PC-9 (cell line): ENCODE results near the gene SUPT3H. TPM values are rescaled to one million over a fixed set of nuclear protein-coding genes. Genes with fewer than 3 reads are reported as not detected.

Experiments
- BruUV-seq: library from RNA; stranded (reverse); fragments of 400-500 nt; replicated peaks from 2 replicates; lab custom pipeline; 2021; lab: Mats Ljungman, UMichigan
- CTCF ChIA-PET: fragments of 300-600 bp; sonication (Branson Sonifier 250); formaldehyde crosslinking; loops from one replicate; lab custom pipeline; 2022; ENCODE audit warnings: antibody characterized with exemption; lab: Charles Lee
- POLR2A ChIA-PET: fragments of 300-600 bp; sonication (Branson Sonifier 250); formaldehyde crosslinking; loops from one replicate; lab custom pipeline; 2022; ENCODE audit warnings: antibody characterized with exemption; ENCODE audit not compliant: unreplicated experiment; lab: Charles Lee
- DNase-seq, 2 experiments: peaks; one replicate each; pipeline versions ENCODE4 v3.0.0 to v3.0.0-alpha.2; 2015 to 2022; ENCODE audit warnings: mixed read lengths in 1 of 2
- H2AFZ ChIP-seq: fragments of 200-600 bp; sonication (generic); 2 replicates; pipeline ENCODE4 v1.8.1; 2017; ENCODE audit warnings: antibody characterized with exemption
- H3F3A ChIP-seq: fragments of 200-600 bp; sonication (generic); 2 replicates; pipeline ENCODE4 v1.8.1; 2017; ENCODE audit warnings: antibody characterized with exemption, mild to moderate bottlenecking, low read depth; ENCODE audit not compliant: insufficient read depth
- H3K27ac ChIP-seq: fragments of 200-600 bp; sonication (generic); 2 replicates; pipeline ENCODE4 v1.6.1; 2016; ENCODE audit warnings: mixed run types
- H3K27me3 ChIP-seq: fragments of 200-600 bp; sonication (generic); 2 replicates; pipeline ENCODE4 v1.6.1; 2016; ENCODE audit warnings: low read depth, mixed run types; ENCODE audit not compliant: insufficient read depth
- H3K36me3 ChIP-seq: fragments of 200-600 bp; sonication (generic); 2 replicates; pipeline ENCODE4 v1.6.1; 2016; ENCODE audit warnings: low read depth, mixed run types
- H3K4me1 ChIP-seq: fragments of 200-600 bp; sonication (generic); replicated peaks from 2 replicates; pipeline ENCODE4 v1.6.1; 2016; ENCODE audit warnings: mixed run types; ENCODE audit not compliant: insufficient read depth
- H3K4me2 ChIP-seq: fragments of 200-600 bp; sonication (generic); 2 replicates; pipeline ENCODE4 v1.6.1; 2017; ENCODE audit warnings: mixed run types
- H3K4me3 ChIP-seq: fragments of 200-600 bp; sonication (generic); 2 replicates; pipeline ENCODE4 v1.6.1; 2016; ENCODE audit warnings: mixed run types
- H3K79me2 ChIP-seq: fragments of 200-600 bp; sonication (generic); 2 replicates; pipeline ENCODE4 v1.6.1; 2017; ENCODE audit warnings: low read depth, mixed run types
- H3K9me2 ChIP-seq: fragments of 200-600 bp; sonication (generic); 2 replicates; pipeline ENCODE4 v1.8.1; 2017; ENCODE audit warnings: mild to moderate bottlenecking; ENCODE audit not compliant: insufficient read depth
- H3K9me3 ChIP-seq: fragments of 200-600 bp; sonication (generic); 2 replicates; pipeline ENCODE4 v1.8.1; 2016; ENCODE audit warnings: low read depth; ENCODE audit not compliant: insufficient read depth
- H4K20me1 ChIP-seq: fragments of 200-600 bp; sonication (generic); 2 replicates; pipeline ENCODE4 v1.8.1; 2017; ENCODE audit not compliant: insufficient read depth
- EZH2 ChIP-seq: fragments of 200-600 bp; sonication (generic); IDR thresholded peaks from 2 replicates; pipeline ENCODE4 v1.8.0; 2017; ENCODE audit warnings: antibody characterized with exemption, low read depth
- intact Hi-C: fragments of 100-400 bp; cut with micrococcal nuclease; formaldehyde crosslinking; loops from one replicate; pipeline ENCODE4 v1.10.0; 2022; ENCODE audit not compliant: unreplicated experiment
- total RNA-seq: library from RNA; stranded (reverse); gene quantifications from 2 replicates; pipeline ENCODE4 v1.2.3, GENCODE V29; 2021
- TF ChIP-seq, protein P1 (sequence below): fragments of 200-600 bp; sonication (generic); conservative IDR thresholded peaks from 2 replicates; pipeline ENCODE4 v1.6.1; 2017; ENCODE audit warnings: mixed run types, antibody characterized with exemption, mild to moderate bottlenecking, moderate library complexity

Gene SUPT3H
- total RNA-seq, 1 experiment from 2014 or later, result 9.2 TPM

DNA sequence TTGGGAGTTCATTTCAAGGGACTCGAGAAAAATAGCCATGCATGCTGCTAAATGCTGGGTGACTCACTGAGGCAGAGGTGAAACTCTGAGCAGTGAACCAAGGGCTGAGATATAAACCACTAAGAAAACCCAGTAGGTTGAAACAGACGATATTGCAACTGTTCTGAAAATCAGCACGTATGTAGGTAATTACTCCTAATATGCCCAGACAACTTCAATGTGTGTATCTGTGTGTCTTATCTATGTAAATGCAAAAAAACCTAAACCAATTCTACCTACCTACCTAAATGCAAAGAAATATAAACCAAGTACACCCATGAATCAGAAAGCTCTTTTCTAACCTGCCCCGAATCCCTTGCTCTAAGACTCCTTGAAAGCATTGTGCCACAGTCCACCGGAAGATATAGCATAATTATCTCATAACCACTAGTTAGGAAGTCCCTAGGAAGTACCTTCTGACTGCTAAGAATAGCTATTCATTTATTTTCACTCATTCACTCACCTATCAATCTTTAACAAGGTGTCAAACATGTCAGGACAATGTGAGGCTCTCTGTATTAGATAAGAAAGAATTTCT is 508.3 kb downstream of the SUPT3H start:
- no peaks in the 10 kb centered on the region for H3K79me2 ChIP-seq
- TF ChIP-seq EZH2, result no peak
- TF ChIP-seq, protein P1, sequence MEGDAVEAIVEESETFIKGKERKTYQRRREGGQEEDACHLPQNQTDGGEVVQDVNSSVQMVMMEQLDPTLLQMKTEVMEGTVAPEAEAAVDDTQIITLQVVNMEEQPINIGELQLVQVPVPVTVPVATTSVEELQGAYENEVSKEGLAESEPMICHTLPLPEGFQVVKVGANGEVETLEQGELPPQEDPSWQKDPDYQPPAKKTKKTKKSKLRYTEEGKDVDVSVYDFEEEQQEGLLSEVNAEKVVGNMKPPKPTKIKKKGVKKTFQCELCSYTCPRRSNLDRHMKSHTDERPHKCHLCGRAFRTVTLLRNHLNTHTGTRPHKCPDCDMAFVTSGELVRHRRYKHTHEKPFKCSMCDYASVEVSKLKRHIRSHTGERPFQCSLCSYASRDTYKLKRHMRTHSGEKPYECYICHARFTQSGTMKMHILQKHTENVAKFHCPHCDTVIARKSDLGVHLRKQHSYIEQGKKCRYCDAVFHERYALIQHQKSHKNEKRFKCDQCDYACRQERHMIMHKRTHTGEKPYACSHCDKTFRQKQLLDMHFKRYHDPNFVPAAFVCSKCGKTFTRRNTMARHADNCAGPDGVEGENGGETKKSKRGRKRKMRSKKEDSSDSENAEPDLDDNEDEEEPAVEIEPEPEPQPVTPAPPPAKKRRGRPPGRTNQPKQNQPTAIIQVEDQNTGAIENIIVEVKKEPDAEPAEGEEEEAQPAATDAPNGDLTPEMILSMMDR, result no peak
- POLR2A ChIA-PET, result no interaction called here
- no peaks in the 10 kb centered on the region for H3F3A ChIP-seq
- no peak overlapping the region for H3K4me2 ChIP-seq
- peaks cover 14% of the 10 kb centered on the region; the same call in 1 of the 2 replicates for H3K9me3 ChIP-seq
- H3K4me3 ChIP-seq, result no peak overlapping the region
- DNase-seq, result no peak
- no peak overlapping the region for H2AFZ ChIP-seq
- no peaks in the 10 kb centered on the region for H4K20me1 ChIP-seq
- CTCF ChIA-PET, result no interaction called here
- H3K9me2 ChIP-seq, result no peaks in the 10 kb centered on the region
- intact Hi-C loops, result no loop called here
- no peaks in the 10 kb centered on the region for H3K36me3 ChIP-seq
- no peaks in the 10 kb centered on the region for H3K4me1 ChIP-seq
- H3K27me3 ChIP-seq, result no peaks in the 10 kb centered on the region
- no TSS peak for BruUV-seq
- H3K27ac ChIP-seq, result no peak overlapping the region

DNA sequence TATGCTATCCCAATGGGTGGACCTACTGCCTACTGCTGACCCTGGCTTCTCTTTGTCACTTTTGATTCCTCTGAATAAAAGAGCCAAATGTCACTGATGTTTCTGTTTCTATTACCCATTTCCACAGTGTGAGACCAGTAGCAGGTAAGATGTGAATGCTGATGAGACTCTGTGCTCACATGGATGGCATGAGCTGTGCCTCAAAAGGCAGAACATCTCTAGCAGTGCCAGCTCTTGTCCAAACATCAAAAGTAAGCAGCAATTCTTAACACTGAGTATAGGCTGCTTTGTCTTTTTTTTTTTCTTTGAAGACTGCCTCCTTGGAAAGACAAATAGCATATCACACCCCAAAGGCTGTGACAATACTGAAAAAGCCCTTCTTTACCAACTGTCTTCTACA is 508.8 kb downstream of the SUPT3H start:
- H3K4me1 ChIP-seq, result no peaks in the 10 kb centered on the region
- H3K4me2 ChIP-seq, result no peak overlapping the region
- H3K9me2 ChIP-seq, result no peaks in the 10 kb centered on the region
- intact Hi-C loops, result no loop called here
- H3K4me3 ChIP-seq, result no peak overlapping the region
- no peak overlapping the region for H3K27ac ChIP-seq
- POLR2A ChIA-PET, result no interaction called here
- H3F3A ChIP-seq, result no peaks in the 10 kb centered on the region
- no peaks in the 10 kb centered on the region for H3K27me3 ChIP-seq
- H2AFZ ChIP-seq, result no peak overlapping the region
- H3K36me3 ChIP-seq, result no peaks in the 10 kb centered on the region
- H3K79me2 ChIP-seq, result no peaks in the 10 kb centered on the region
- no peaks in the 10 kb centered on the region for H4K20me1 ChIP-seq
- no peak for DNase-seq
- CTCF ChIA-PET, result no interaction called here
- BruUV-seq, result no TSS peak
- peaks cover 14% of the 10 kb centered on the region; the same call in 1 of the 2 replicates for H3K9me3 ChIP-seq
- TF ChIP-seq, protein P1, result no peak
- TF ChIP-seq EZH2, result no peak

DNA sequence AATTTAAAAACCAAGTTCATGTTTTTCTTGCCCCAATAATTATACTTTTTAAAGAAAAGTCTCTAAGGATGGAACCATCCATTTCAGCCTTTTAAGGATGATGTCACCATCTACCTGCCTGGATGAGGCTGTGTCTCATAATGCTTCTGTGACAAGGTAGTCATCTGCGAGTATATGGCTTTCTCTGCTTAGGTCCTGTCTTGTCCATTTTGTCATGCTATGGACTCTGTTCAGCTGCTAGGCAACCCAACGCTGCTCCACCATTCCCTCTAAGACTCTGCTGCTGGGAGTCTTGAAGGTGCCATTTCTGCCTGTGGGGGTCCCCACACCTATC is 509.4 kb downstream of the SUPT3H start:
- H4K20me1 ChIP-seq, result no peaks in the 10 kb centered on the region
- no peaks in the 10 kb centered on the region for H3K4me1 ChIP-seq
- CTCF ChIA-PET, result no interaction called here
- H3K9me3 ChIP-seq, result peaks cover 14% of the 10 kb centered on the region; the same call in 1 of the 2 replicates
- no peaks in the 10 kb centered on the region for H3F3A ChIP-seq
- BruUV-seq, result no TSS peak
- H3K4me3 ChIP-seq, result no peak overlapping the region
- no peak overlapping the region for H2AFZ ChIP-seq
- H3K27me3 ChIP-seq, result no peaks in the 10 kb centered on the region
- DNase-seq, result no peak
- no peaks in the 10 kb centered on the region for H3K36me3 ChIP-seq
- TF ChIP-seq EZH2, result no peak
- TF ChIP-seq, protein P1, result no peak
- H3K9me2 ChIP-seq, result no peaks in the 10 kb centered on the region
- intact Hi-C loops, result no loop called here
- no peak overlapping the region for H3K27ac ChIP-seq
- H3K79me2 ChIP-seq, result no peaks in the 10 kb centered on the region
- POLR2A ChIA-PET, result no interaction called here
- H3K4me2 ChIP-seq, result no peak overlapping the region
